PFSK-1 (cell line): Measurements from ENCODE around the gene IYD.

Experiments used
- POLR2AphosphoS5 ChIP-seq: IDR thresholded peaks from 2 replicates; pipeline ENCODE4 v1.6.1; 2012; ENCODE audit warnings: low read depth, mild to moderate bottlenecking, control low read depth, low read length, moderate library complexity
- SIN3A ChIP-seq: IDR thresholded peaks from 2 replicates; pipeline ENCODE4 v1.6.1; 2012; ENCODE audit warnings: mild to moderate bottlenecking, low read length, moderate library complexity, borderline replicate concordance; ENCODE audit not compliant: insufficient read depth
- TAF1 ChIP-seq: IDR thresholded peaks from 2 replicates; pipeline ENCODE4 v1.6.1; 2012; ENCODE audit warnings: low read length, control low read depth, borderline replicate concordance; ENCODE audit not compliant: insufficient read depth
- TF ChIP-seq, protein P1 (sequence below), 2 experiments: IDR thresholded peaks; 2 replicates each; pipeline versions ENCODE4 v1.6.1 to v1.8.0; 2011 to 2012; ENCODE audit warnings: low read depth in 2 of 2, low read length in 2 of 2, control low read depth in 1 of 2, inconsistent platforms in 1 of 2, mild to moderate bottlenecking in 1 of 2, moderate library complexity in 1 of 2; ENCODE audit not compliant: insufficient read depth in 1 of 2

DNA sequence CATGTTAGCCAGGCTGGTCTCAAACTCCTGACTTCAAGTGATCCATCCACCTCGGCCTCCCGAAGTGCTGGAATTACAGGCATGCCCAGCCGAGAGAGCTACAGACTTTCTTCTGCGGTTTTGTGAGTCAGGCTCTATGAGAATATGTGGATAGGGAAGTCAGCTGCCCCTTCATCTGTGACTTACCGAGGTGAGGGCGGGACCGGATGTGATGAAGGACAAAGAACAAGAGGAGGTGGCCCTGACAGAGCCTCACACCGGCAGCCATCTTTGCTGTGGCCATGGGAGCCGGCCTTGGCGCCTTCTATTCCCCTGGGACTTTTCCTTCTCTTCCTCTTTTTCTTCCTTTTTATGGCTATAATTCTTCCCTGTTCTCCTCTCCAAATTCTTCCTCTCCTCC, 67.0 kb downstream of the IYD start:
- TF ChIP-seq TAF1 (no peak), SIN3A (no peak), POLR2AphosphoS5 (no peak)
- TF ChIP-seq, protein P1, sequence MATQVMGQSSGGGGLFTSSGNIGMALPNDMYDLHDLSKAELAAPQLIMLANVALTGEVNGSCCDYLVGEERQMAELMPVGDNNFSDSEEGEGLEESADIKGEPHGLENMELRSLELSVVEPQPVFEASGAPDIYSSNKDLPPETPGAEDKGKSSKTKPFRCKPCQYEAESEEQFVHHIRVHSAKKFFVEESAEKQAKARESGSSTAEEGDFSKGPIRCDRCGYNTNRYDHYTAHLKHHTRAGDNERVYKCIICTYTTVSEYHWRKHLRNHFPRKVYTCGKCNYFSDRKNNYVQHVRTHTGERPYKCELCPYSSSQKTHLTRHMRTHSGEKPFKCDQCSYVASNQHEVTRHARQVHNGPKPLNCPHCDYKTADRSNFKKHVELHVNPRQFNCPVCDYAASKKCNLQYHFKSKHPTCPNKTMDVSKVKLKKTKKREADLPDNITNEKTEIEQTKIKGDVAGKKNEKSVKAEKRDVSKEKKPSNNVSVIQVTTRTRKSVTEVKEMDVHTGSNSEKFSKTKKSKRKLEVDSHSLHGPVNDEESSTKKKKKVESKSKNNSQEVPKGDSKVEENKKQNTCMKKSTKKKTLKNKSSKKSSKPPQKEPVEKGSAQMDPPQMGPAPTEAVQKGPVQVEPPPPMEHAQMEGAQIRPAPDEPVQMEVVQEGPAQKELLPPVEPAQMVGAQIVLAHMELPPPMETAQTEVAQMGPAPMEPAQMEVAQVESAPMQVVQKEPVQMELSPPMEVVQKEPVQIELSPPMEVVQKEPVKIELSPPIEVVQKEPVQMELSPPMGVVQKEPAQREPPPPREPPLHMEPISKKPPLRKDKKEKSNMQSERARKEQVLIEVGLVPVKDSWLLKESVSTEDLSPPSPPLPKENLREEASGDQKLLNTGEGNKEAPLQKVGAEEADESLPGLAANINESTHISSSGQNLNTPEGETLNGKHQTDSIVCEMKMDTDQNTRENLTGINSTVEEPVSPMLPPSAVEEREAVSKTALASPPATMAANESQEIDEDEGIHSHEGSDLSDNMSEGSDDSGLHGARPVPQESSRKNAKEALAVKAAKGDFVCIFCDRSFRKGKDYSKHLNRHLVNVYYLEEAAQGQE (IDR thresholded peaks at IDR 0.05; ENCODE audit: insufficient read depth in 1 of 2, low read depth in 2 of 2, low read length in 2 of 2) = no peak
